Measurements from ENCODE around the gene SIGLEC7. TPM values are rescaled to one million over a fixed set of nuclear protein-coding genes. Genes with fewer than 3 reads are reported as not detected.

The SIGLEC7 gene
- total and polyA plus RNA-seq, 4 donors: 2.1 to 29.3 (median 9.8) TPM

DNA sequence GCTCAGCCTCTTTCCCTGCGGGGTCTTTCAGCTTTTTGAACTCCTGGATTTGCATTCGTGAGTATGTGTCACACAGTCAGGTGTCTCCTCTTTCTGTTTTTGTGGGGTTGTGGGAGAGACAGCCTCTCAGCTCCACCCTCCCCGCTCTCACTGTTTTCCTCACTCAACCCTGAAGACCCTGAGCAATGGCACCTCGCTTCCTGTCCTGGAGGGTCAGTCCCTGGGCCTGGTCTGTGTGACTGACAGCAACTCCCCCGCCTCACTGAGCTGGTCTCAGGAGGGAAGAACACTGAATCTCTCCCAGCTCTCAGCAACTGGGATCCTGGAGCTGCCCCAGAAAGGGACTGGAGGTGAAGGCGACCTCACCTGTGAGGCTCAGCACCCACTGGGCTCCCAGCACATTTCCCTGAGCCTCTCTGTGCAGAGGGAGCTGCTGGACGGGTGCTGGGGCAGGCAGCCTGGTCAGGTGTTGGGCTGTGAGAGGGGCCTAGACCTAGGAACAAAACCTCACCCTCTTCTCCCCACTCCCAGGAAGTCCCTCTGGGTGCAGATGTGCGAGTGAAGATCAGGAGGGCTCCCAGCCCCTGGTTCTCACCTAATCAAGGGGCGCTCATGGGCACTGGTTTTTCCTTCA lies 4.2 kb upstream of the SIGLEC7 start:
- H3K27me3 ChIP-seq (ENCODE audit: control insufficient read depth in 3 of 3, insufficient read depth in 3 of 3, low read length in 2 of 3): peaks cover 0 to 6% (median 0%) of the 10 kb centered on the region in 3 donors
- ATAC-seq (ENCODE audit: insufficient read depth, low FRiP score): no peak
- no peak overlapping the region for H3K9ac ChIP-seq (ENCODE audit: insufficient read depth in 1 of 2, low read length in 2 of 2)
- H3K36me3 ChIP-seq (ENCODE audit: control insufficient read depth in 4 of 4, insufficient read depth in 4 of 4, low read length in 4 of 4): no peaks in the 10 kb centered on the region
- H3K27ac ChIP-seq (ENCODE audit: low read depth in 1 of 2, low read length in 1 of 2): peak overlapping the region in 1 of 2 donors; percentile 84
- WGBS, 2 donors: 64 to 77% methylated on average over 9 of the region's 9 CpGs
- H3K4me1 ChIP-seq (ENCODE audit: control insufficient read depth in 5 of 5, insufficient read depth in 5 of 5, low read length in 5 of 5): peaks cover 0 to 2% (median 0%) of the 10 kb centered on the region in 5 donors
- H3K9me3 ChIP-seq (ENCODE audit: control insufficient read depth in 4 of 4, insufficient read depth in 3 of 4, low read length in 3 of 4): no peaks in the 10 kb centered on the region
- TF ChIP-seq, protein P1, sequence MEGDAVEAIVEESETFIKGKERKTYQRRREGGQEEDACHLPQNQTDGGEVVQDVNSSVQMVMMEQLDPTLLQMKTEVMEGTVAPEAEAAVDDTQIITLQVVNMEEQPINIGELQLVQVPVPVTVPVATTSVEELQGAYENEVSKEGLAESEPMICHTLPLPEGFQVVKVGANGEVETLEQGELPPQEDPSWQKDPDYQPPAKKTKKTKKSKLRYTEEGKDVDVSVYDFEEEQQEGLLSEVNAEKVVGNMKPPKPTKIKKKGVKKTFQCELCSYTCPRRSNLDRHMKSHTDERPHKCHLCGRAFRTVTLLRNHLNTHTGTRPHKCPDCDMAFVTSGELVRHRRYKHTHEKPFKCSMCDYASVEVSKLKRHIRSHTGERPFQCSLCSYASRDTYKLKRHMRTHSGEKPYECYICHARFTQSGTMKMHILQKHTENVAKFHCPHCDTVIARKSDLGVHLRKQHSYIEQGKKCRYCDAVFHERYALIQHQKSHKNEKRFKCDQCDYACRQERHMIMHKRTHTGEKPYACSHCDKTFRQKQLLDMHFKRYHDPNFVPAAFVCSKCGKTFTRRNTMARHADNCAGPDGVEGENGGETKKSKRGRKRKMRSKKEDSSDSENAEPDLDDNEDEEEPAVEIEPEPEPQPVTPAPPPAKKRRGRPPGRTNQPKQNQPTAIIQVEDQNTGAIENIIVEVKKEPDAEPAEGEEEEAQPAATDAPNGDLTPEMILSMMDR (IDR thresholded peaks at IDR 0.05; ENCODE audit: control extremely low read depth, extremely low read depth): no peak
- no peak for DNase-seq
- H3K4me3 ChIP-seq: no peak overlapping the region

DNA sequence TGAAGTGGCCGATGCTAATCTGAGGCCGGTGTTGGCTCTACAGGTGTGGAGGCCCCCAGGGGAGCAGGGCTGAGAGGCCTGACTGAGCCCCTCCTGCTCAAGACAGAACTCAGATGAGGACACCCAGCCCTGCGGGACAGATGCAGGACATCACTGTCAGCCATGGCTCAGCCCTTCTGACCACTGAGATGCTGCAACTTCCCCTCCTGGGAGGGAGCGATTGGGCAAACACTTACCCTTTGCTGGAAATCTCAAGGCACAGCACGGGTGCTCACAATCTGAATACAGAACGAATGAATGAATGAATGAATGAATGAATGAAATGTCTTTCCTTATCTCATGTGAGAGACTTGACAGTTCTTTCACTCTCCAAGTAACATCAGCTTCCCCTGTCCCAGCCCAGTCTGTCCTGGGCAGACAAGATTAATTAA lies 3.5 kb upstream of the SIGLEC7 start:
- Histone ChIP-seq H3K27ac (ENCODE audit: low read depth in 1 of 2, low read length in 1 of 2) (peak overlapping the region in 1 of 2 donors; percentile 84), H3K4me3 (no peak overlapping the region), H3K9me3 (ENCODE audit: control insufficient read depth in 4 of 4, insufficient read depth in 3 of 4, low read length in 3 of 4) (no peaks in the 10 kb centered on the region), H3K9ac (ENCODE audit: insufficient read depth in 1 of 2, low read length in 2 of 2) (no peak overlapping the region), H3K27me3 (ENCODE audit: control insufficient read depth in 3 of 3, insufficient read depth in 3 of 3, low read length in 2 of 3) (peaks cover 0 to 6% (median 0%) of the 10 kb centered on the region in 3 donors), H3K4me1 (ENCODE audit: control insufficient read depth in 5 of 5, insufficient read depth in 5 of 5, low read length in 5 of 5) (peaks cover 0 to 2% (median 0%) of the 10 kb centered on the region in 5 donors), H3K36me3 (ENCODE audit: control insufficient read depth in 4 of 4, insufficient read depth in 4 of 4, low read length in 4 of 4) (no peaks in the 10 kb centered on the region)
- ATAC-seq (ENCODE audit: insufficient read depth, low FRiP score): no peak
- 25 to 46% methylated on average over 6 of the region's 6 CpGs for WGBS, 2 donors
- peak in 2 of 3 donors; percentile 41 to 46 for DNase-seq
- TF ChIP-seq, protein P1 (IDR thresholded peaks at IDR 0.05; ENCODE audit: control extremely low read depth, extremely low read depth): no peak

DNA sequence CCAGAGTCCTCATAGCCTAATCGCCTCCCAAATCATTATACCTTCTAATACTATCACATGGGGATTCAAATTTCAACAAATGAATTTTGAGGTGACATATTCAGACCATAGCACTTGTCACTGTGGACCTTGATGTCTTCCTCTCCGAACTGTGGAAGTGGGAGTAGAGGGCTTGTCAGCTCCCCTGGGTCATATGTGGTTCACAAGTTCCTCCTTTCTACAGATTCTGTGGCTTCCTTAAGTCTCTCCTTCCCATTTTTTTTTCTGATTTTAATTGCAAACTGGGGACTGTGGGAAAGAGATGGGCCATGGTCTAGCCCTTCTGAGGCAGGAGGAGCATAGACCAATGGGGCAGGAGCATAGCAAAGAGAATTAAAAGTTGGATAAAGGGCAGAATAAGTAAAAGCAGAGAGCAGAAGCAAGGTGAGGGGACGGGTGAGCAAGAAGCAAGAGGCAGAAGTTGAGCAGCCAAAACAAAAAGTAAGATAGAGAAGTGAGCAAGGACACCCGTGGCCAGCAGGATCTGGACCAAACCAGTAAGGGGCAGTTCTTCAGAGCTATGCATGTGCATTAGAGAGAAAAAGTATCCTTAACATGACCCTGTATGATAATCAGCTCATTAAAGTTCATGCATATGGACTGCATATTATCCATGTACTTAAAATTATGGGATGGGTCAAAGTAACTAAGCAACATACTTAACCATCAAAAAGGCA lies 2.6 kb upstream of the SIGLEC7 start:
- H3K36me3 ChIP-seq (ENCODE audit: control insufficient read depth in 4 of 4, insufficient read depth in 4 of 4, low read length in 4 of 4): no peaks in the 10 kb centered on the region
- DNase-seq (no peak), ATAC-seq (ENCODE audit: insufficient read depth, low FRiP score) (no peak)
- H3K4me1 ChIP-seq (ENCODE audit: control insufficient read depth in 5 of 5, insufficient read depth in 5 of 5, low read length in 5 of 5): peaks cover 0 to 2% (median 0%) of the 10 kb centered on the region in 5 donors
- H3K9me3 ChIP-seq (ENCODE audit: control insufficient read depth in 4 of 4, insufficient read depth in 3 of 4, low read length in 3 of 4): peaks cover 0 to 2% (median 0%) of the 10 kb centered on the region in 4 donors
- H3K9ac ChIP-seq (ENCODE audit: insufficient read depth in 1 of 2, low read length in 2 of 2): no peak overlapping the region
- H3K27me3 ChIP-seq (ENCODE audit: control insufficient read depth in 3 of 3, insufficient read depth in 3 of 3, low read length in 2 of 3): peaks cover 0 to 6% (median 0%) of the 10 kb centered on the region in 3 donors
- H3K4me3 ChIP-seq: no peak overlapping the region
- peak overlapping the region in 1 of 2 donors; percentile 81 for H3K27ac ChIP-seq (ENCODE audit: low read depth in 1 of 2, low read length in 1 of 2)
- TF ChIP-seq, protein P1 (IDR thresholded peaks at IDR 0.05; ENCODE audit: control extremely low read depth, extremely low read depth): no peak
- 39 to 58% methylated on average over 4 of the region's 4 CpGs for WGBS, 2 donors

Measured in lung (tissue), 12 donors.